Measurements from ENCODE around the gene TBC1D20.
"Not testable (repeated sequence)": the region's sequence is repeated elsewhere in the genome, so short reads cannot be mapped to it uniquely, and the experiment has no call there.

Gene TBC1D20

GRCh38 chr20:476561-477249 is 14.4 kb upstream of the TBC1D20 start:
- FAIRE-seq; DNase-seq (ENCODE audit: insufficient read length, low spot score): not testable (repeated sequence)

- DNase-seq (ENCODE audit: insufficient read length, low spot score), result no peak
- no peak for FAIRE-seq
These were observed 13.4 kb upstream of the TBC1D20 start for GRCh38 chr20:475463-476357.

GRCh38 chr20:474581-474980 is 12.2 kb upstream of the TBC1D20 start:
- FAIRE-seq (no peak), DNase-seq (ENCODE audit: insufficient read length, low spot score) (no peak)

- no peak for DNase-seq (ENCODE audit: insufficient read length, low spot score)
- FAIRE-seq, result no peak
These were observed 10.6 kb upstream of the TBC1D20 start for GRCh38 chr20:472889-473292.

- no peak for FAIRE-seq
- DNase-seq (ENCODE audit: insufficient read length, low spot score), result no peak
These were observed 10.0 kb upstream of the TBC1D20 start for GRCh38 chr20:472137-472846.

- no peak for FAIRE-seq
These were observed 7.6 kb upstream of the TBC1D20 start for GRCh38 chr20:469746-470490.

GRCh38 chr20:467755-468154 is 5.4 kb upstream of the TBC1D20 start:
- FAIRE-seq (no peak), DNase-seq (ENCODE audit: insufficient read length, low spot score) (no peak)

More at GRCh38 chr20:469746-470490, 7.6 kb upstream of the TBC1D20 start:
- no peak for DNase-seq (ENCODE audit: insufficient read length, low spot score)

- FAIRE-seq (no peak), DNase-seq (ENCODE audit: insufficient read length, low spot score) (peak; percentile 48)
These were observed 807 bp downstream of the TBC1D20 start for GRCh38 chr20:461254-462198.

- no peak for FAIRE-seq
- no peak for DNase-seq (ENCODE audit: insufficient read length, low spot score)
These were observed 1.6 kb downstream of the TBC1D20 start for GRCh38 chr20:460707-461106.

- FAIRE-seq, result no peak
These were observed 2.2 kb downstream of the TBC1D20 start for GRCh38 chr20:460180-460579.

GRCh38 chr20:458776-459175 is 3.6 kb downstream of the TBC1D20 start:
- DNase-seq (ENCODE audit: insufficient read length, low spot score), result no peak
- no peak for FAIRE-seq

More at GRCh38 chr20:460180-460579, 2.2 kb downstream of the TBC1D20 start:
- DNase-seq (ENCODE audit: insufficient read length, low spot score), result no peak

- FAIRE-seq (no peak), DNase-seq (ENCODE audit: insufficient read length, low spot score) (no peak)
These were observed 7.4 kb downstream of the TBC1D20 start for GRCh38 chr20:454951-455350.

- not testable (repeated sequence) for FAIRE-seq
These were observed 10.3 kb downstream of the TBC1D20 start for GRCh38 chr20:452021-452420.

GRCh38 chr20:445514-446336 is 16.6 kb downstream of the TBC1D20 start:
- DNase-seq (ENCODE audit: insufficient read length, low spot score), result no peak
- FAIRE-seq, result no peak

More at GRCh38 chr20:452021-452420, 10.3 kb downstream of the TBC1D20 start:
- not testable (repeated sequence) for DNase-seq (ENCODE audit: insufficient read length, low spot score)

GRCh38 chr20:444862-445426 is 17.4 kb downstream of the TBC1D20 start:
- DNase-seq (ENCODE audit: insufficient read length, low spot score), result no peak

GRCh38 chr20:444117-444516 is 18.2 kb downstream of the TBC1D20 start:
- DNase-seq (ENCODE audit: insufficient read length, low spot score), result no peak
- no peak for FAIRE-seq

More at GRCh38 chr20:444862-445426, 17.4 kb downstream of the TBC1D20 start:
- no peak for FAIRE-seq

- no peak for DNase-seq (ENCODE audit: insufficient read length, low spot score)
- FAIRE-seq, result no peak
These were observed 19.0 kb downstream of the TBC1D20 start for GRCh38 chr20:443223-443775.

GRCh38 chr20:440636-441035 is 21.7 kb downstream of the TBC1D20 start:
- DNase-seq (ENCODE audit: insufficient read length, low spot score), result no peak
- no peak for FAIRE-seq

Data from HTR-8/SVneo (cell line).